ENCODE measurements around the gene MLLT6. TPM values are rescaled to one million over a fixed set of nuclear protein-coding genes. Genes with fewer than 3 reads are reported as not detected.

Gene MLLT6
- total RNA-seq, 1 experiment from 2014 or later, result 72.5 TPM

DNA sequence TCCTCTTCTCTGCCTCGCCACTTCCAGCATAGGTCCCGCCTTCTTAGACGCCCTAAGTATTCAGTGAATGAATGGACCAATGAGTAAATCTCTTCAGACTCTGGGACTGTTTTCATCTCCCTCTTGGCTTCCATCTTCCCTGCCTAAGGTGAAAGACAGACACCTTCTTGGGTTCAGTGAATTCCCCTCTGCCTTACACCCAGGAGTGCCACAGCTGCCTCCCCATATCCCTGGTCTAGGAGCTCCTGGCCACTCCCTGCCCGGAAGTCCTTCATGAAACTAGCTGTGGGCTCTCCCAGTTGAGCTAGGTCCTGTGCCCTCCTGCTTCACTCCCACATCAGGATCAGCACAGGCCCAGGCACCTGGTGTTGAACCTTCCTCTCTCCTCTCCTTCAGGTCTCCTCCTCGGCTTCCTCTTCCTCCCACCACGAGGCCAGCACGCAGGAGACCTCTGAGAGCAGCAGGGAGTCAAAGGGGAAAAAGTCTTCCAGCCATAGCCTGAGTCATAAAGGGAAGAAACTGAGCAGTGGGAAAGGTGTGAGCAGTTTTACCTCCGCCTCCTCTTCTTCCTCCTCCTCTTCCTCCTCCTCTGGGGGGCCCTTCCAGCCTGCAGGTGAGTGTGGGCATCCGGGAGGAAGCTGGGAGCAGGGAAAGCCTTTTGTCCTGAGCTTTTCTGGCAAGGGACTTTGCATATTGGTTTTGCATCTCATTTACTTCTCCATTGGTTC lies 10.3 kb downstream of the MLLT6 start:
- no peak for DNase-seq
- peaks cover 25% of the 10 kb centered on the region for H3K4me1 Mint-ChIP-seq (ENCODE audit: low read depth, unreplicated experiment)
- no peaks in the 10 kb centered on the region for H3K27me3 Mint-ChIP-seq (ENCODE audit: insufficient read depth, unreplicated experiment)
- TF ChIP-seq, protein P1, sequence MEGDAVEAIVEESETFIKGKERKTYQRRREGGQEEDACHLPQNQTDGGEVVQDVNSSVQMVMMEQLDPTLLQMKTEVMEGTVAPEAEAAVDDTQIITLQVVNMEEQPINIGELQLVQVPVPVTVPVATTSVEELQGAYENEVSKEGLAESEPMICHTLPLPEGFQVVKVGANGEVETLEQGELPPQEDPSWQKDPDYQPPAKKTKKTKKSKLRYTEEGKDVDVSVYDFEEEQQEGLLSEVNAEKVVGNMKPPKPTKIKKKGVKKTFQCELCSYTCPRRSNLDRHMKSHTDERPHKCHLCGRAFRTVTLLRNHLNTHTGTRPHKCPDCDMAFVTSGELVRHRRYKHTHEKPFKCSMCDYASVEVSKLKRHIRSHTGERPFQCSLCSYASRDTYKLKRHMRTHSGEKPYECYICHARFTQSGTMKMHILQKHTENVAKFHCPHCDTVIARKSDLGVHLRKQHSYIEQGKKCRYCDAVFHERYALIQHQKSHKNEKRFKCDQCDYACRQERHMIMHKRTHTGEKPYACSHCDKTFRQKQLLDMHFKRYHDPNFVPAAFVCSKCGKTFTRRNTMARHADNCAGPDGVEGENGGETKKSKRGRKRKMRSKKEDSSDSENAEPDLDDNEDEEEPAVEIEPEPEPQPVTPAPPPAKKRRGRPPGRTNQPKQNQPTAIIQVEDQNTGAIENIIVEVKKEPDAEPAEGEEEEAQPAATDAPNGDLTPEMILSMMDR (IDR thresholded peaks at IDR 0.05; ENCODE audit: insufficient read depth in 1 of 2, low read depth in 1 of 2, low read length in 1 of 2, severe bottlenecking in 1 of 2, unreplicated experiment in 1 of 2), result no peak
- ChIA-PET CTCF (interaction anchor here (0.8 kb wide), 1 partner anchor 20 kb away, joined by 3 read pairs; no protein-coding TSS in a partner anchor), POLR2A (interaction anchor here (0.6 kb wide), 1 partner anchor 30 kb away, joined by 4 read pairs; no protein-coding TSS in a partner anchor)
- Histone ChIP-seq H3K36me3 (ENCODE audit: control insufficient read depth, insufficient read depth, low read length) (peaks cover 10% of the 10 kb centered on the region), H3K27me3 (replicated peaks; ENCODE audit: control insufficient read depth, insufficient read depth, low read length) (no peaks in the 10 kb centered on the region), H3K9me3 (no peaks in the 10 kb centered on the region), H3K4me3 (ENCODE audit: low read depth, low read length) (no peak overlapping the region), H3K4me1 (peaks cover 7% of the 10 kb centered on the region; the same call in 1 of the 2 replicates)
- BruUV-seq (replicated peaks), result no TSS peak
- peaks cover 41% of the 10 kb centered on the region for H3K36me3 Mint-ChIP-seq (ENCODE audit: insufficient read depth, unreplicated experiment)
- no peaks in the 10 kb centered on the region for H3K9me3 Mint-ChIP-seq (ENCODE audit: unreplicated experiment)
- intact Hi-C loops (cut with micrococcal nuclease; ENCODE audit: unreplicated experiment), result no loop called here
- H3K27ac Mint-ChIP-seq (ENCODE audit: unreplicated experiment), result peak overlapping the region; percentile 17
- H3K4me3 Mint-ChIP-seq (ENCODE audit: unreplicated experiment), result no peak overlapping the region

DNA sequence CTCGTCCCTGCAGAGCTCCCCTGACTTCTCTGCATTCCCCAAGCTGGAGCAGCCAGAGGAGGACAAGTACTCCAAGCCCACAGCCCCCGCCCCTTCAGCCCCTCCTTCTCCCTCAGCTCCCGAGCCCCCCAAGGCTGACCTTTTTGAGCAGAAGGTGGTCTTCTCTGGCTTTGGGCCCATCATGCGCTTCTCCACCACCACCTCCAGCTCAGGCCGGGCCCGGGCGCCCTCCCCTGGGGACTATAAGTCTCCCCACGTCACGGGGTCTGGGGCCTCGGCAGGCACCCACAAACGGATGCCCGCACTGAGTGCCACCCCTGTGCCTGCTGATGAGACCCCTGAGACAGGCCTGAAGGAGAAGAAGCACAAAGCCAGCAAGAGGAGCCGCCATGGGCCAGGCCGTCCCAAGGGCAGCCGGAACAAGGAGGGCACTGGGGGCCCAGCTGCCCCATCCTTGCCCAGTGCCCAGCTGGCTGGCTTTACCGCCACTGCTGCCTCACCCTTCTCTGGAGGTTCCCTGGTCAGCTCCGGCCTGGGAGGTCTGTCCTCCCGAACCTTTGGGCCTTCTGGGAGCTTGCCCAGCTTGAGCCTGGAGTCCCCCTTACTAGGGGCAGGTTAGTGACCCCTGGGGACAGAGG lies 11.4 kb downstream of the MLLT6 start:
- no peaks in the 10 kb centered on the region for H3K27me3 Mint-ChIP-seq (ENCODE audit: insufficient read depth, unreplicated experiment)
- no peak overlapping the region for H3K4me3 Mint-ChIP-seq (ENCODE audit: unreplicated experiment)

DNA sequence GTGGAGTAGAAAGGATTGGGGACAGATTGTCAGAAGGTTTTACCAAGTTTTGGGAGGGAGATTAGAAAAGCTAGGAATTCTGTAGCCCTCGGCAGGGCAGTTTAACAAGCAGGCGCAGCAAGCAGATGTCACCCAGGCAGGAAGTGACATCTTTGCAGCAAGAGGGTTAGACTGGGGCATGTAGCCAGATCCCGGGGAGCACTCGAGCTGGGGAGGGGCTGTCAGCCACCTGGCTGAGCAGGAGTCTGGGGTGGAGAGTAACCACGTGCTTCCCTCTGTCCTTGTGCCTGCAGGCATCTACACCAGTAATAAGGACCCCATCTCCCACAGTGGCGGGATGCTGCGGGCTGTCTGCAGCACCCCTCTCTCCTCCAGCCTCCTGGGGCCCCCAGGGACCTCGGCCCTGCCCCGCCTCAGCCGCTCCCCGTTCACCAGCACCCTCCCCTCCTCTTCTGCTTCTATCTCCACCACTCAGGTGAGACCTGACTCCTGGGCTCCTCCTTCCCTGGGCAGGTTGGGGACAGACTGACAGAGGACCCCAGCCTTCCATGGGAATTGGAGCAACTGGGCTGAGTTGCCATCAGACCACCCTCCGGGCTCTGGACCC lies 12.2 kb downstream of the MLLT6 start:
- Histone ChIP-seq H3K9me3 (no peaks in the 10 kb centered on the region), H3K4me1 (peaks cover 7% of the 10 kb centered on the region; the same call in 1 of the 2 replicates), H3K4me3 (ENCODE audit: low read depth, low read length) (no peak overlapping the region), H3K27me3 (replicated peaks; ENCODE audit: control insufficient read depth, insufficient read depth, low read length) (no peaks in the 10 kb centered on the region), H3K36me3 (ENCODE audit: control insufficient read depth, insufficient read depth, low read length) (peaks cover 12% of the 10 kb centered on the region)
- H3K4me1 Mint-ChIP-seq (ENCODE audit: low read depth, unreplicated experiment), result peaks cover 14% of the 10 kb centered on the region
- intact Hi-C loops (cut with micrococcal nuclease; ENCODE audit: unreplicated experiment), result no loop called here
- TF ChIP-seq, protein P1 (IDR thresholded peaks at IDR 0.05; ENCODE audit: insufficient read depth in 1 of 2, low read depth in 1 of 2, low read length in 1 of 2, severe bottlenecking in 1 of 2, unreplicated experiment in 1 of 2), result no peak
- POLR2A ChIA-PET, result no interaction called here
- H3K36me3 Mint-ChIP-seq (ENCODE audit: insufficient read depth, unreplicated experiment), result peaks cover 36% of the 10 kb centered on the region
- CTCF ChIA-PET, result no interaction called here
- H3K27me3 Mint-ChIP-seq (ENCODE audit: insufficient read depth, unreplicated experiment), result no peaks in the 10 kb centered on the region
- no TSS peak for BruUV-seq (replicated peaks)
- H3K4me3 Mint-ChIP-seq (ENCODE audit: unreplicated experiment), result no peak overlapping the region
- no peaks in the 10 kb centered on the region for H3K9me3 Mint-ChIP-seq (ENCODE audit: unreplicated experiment)
- peak overlapping the region; percentile 29 for H3K27ac Mint-ChIP-seq (ENCODE audit: unreplicated experiment)
- no peak for DNase-seq

More for the DNA sequence above, 11.4 kb downstream of the MLLT6 start:
- TF ChIP-seq, protein P1 (IDR thresholded peaks at IDR 0.05; ENCODE audit: insufficient read depth in 1 of 2, low read depth in 1 of 2, low read length in 1 of 2, severe bottlenecking in 1 of 2, unreplicated experiment in 1 of 2), result no peak
- Histone ChIP-seq H3K27me3 (replicated peaks; ENCODE audit: control insufficient read depth, insufficient read depth, low read length) (no peaks in the 10 kb centered on the region), H3K4me1 (peaks cover 7% of the 10 kb centered on the region; the same call in 1 of the 2 replicates), H3K36me3 (ENCODE audit: control insufficient read depth, insufficient read depth, low read length) (peaks cover 11% of the 10 kb centered on the region), H3K4me3 (ENCODE audit: low read depth, low read length) (no peak overlapping the region), H3K9me3 (no peaks in the 10 kb centered on the region)
- BruUV-seq (replicated peaks), result no TSS peak
- H3K4me1 Mint-ChIP-seq (ENCODE audit: low read depth, unreplicated experiment), result peaks cover 14% of the 10 kb centered on the region
- no peaks in the 10 kb centered on the region for H3K9me3 Mint-ChIP-seq (ENCODE audit: unreplicated experiment)
- peak overlapping the region; percentile 29 for H3K27ac Mint-ChIP-seq (ENCODE audit: unreplicated experiment)
- ChIA-PET POLR2A (interaction anchor here (0.6 kb wide), 2 partner anchors 11 to 29 kb away, joined by 4 read pairs; no protein-coding TSS in a partner anchor), CTCF (interaction anchor here (0.8 kb wide), 1 partner anchor 19 kb away, joined by 3 read pairs; no protein-coding TSS in a partner anchor)
- no peak for DNase-seq
- peaks cover 40% of the 10 kb centered on the region for H3K36me3 Mint-ChIP-seq (ENCODE audit: insufficient read depth, unreplicated experiment)
- intact Hi-C loops (cut with micrococcal nuclease; ENCODE audit: unreplicated experiment), result no loop called here

All from Caco-2 (cell line).